HepG2 (cell line): Measurements from ENCODE around the gene CTSA. TPM values are rescaled to one million over a fixed set of nuclear protein-coding genes. Genes with fewer than 3 reads are reported as not detected.
A peak's percentile ranks its signal among the peaks of the same experiment; 100 is the strongest.

Experiments
- FOXA3 ChIP-seq: IDR thresholded peaks from 2 replicates; pipeline ENCODE4 v1.6.1; 2016; ENCODE audit warnings: missing genetic modification reagents, missing compliant biosample characterization
- GFI1 ChIP-seq: sonication (generic); formaldehyde crosslinking; IDR thresholded peaks from 2 replicates; pipeline ENCODE4 v1.5.0; 2020; ENCODE audit warnings: missing genetic modification reagents, mild to moderate bottlenecking, borderline replicate concordance
- GLI4 ChIP-seq: sonication (generic); formaldehyde crosslinking; IDR thresholded peaks from 2 replicates; pipeline ENCODE4 v1.5.1; 2020; ENCODE audit warnings: missing genetic modification reagents, mild to moderate bottlenecking, moderate library complexity, borderline replicate concordance
- HCFC1 ChIP-seq: fragments of 150-350 bp; IDR thresholded peaks from 2 replicates; pipeline ENCODE4 v1.6.1; 2014; ENCODE audit warnings: low read depth, low read length
- HMG20A ChIP-seq: IDR thresholded peaks from 2 replicates; pipeline ENCODE4 v1.6.1; 2016; ENCODE audit warnings: borderline replicate concordance
- MAFF ChIP-seq: IDR thresholded peaks from 2 replicates; pipeline ENCODE4 v1.6.1; 2011; ENCODE audit warnings: low read depth, low read length, improper control_type of control experiment
- PITX1 ChIP-seq: sonication (generic); formaldehyde crosslinking; IDR thresholded peaks from 2 replicates; pipeline ENCODE4 v1.5.1; 2020; ENCODE audit warnings: mild to moderate bottlenecking, missing genetic modification reagents
- RAD21 ChIP-seq: fragments of 450-650 bp; formaldehyde crosslinking; IDR thresholded peaks from 2 replicates; pipeline ENCODE4 v1.5.0; 2020; ENCODE audit warnings: mild to moderate bottlenecking
- RARA ChIP-seq: IDR thresholded peaks from 2 replicates; pipeline ENCODE4 v1.6.1; 2016; ENCODE audit warnings: missing genetic modification reagents, missing compliant biosample characterization
- RORA ChIP-seq: sonication (generic); formaldehyde crosslinking; IDR thresholded peaks from 2 replicates; pipeline ENCODE4 v1.5.0; 2020; ENCODE audit warnings: mild to moderate bottlenecking, missing genetic modification reagents, moderate library complexity
- TARDBP ChIP-seq: sonication (generic); formaldehyde crosslinking; IDR thresholded peaks from 2 replicates; pipeline ENCODE4 v1.8.0; 2022; ENCODE audit warnings: mild to moderate bottlenecking, missing genetic modification reagents
- ZNF230 ChIP-seq: sonication (generic); formaldehyde crosslinking; IDR thresholded peaks from 2 replicates; pipeline ENCODE4 v1.4.0; 2020; ENCODE audit warnings: mild to moderate bottlenecking, missing genetic modification reagents
- ZNF264 ChIP-seq: sonication (generic); formaldehyde crosslinking; IDR thresholded peaks from 2 replicates; pipeline ENCODE4 v1.4.0; 2020; ENCODE audit warnings: missing genetic modification reagents
- ZNF530 ChIP-seq: sonication (generic); formaldehyde crosslinking; IDR thresholded peaks from 2 replicates; pipeline ENCODE4 v1.5.0; 2020; ENCODE audit warnings: low read depth, mild to moderate bottlenecking, missing genetic modification reagents
- ZNF614 ChIP-seq: IDR thresholded peaks from 2 replicates; pipeline ENCODE4 v1.6.1; 2018; ENCODE audit warnings: missing biosample characterization, missing genetic modification reagents, inconsistent platforms, borderline replicate concordance
- polyA plus RNA-seq, 8 experiments: library from polyadenylated mRNA; depleted of rRNA in 3 of 8; stranded (reverse) in 7 of 8; unstranded in 1 of 8; fragments of >200 nt; fragmentation: Illumina TruSeq in 4 of 8; extraction: Trizol in 4 of 8; gene quantifications; 2 replicates each; pipeline versions ENCODE4 v1.2.1 to v1.2.3, GENCODE V29; 2011 to 2016; ENCODE audit warnings: low read depth in 4 of 8, missing spikeins in 1 of 8, mixed read lengths in 1 of 8; ENCODE audit not compliant: insufficient read depth in 1 of 8
- total RNA-seq, 5 experiments: library from RNA; depleted of rRNA; stranded (reverse); fragments of >200 nt; fragmentation: Illumina TruSeq; extraction: Trizol; gene quantifications; 2 replicates each; pipeline ENCODE4 v1.2.3, GENCODE V29; 2016; ENCODE audit warnings: low read depth in 1 of 5
- TF ChIP-seq, protein P1 (sequence below): sonication (generic); formaldehyde crosslinking; IDR thresholded peaks from 2 replicates; pipeline ENCODE4 v1.4.0; 2020; ENCODE audit warnings: missing genetic modification reagents
- TF ChIP-seq, protein P2 (sequence below): sonication (generic); formaldehyde crosslinking; IDR thresholded peaks from 2 replicates; pipeline ENCODE4 v1.4.0; 2020; ENCODE audit warnings: missing genetic modification reagents
- TF ChIP-seq, protein P3 (sequence below): IDR thresholded peaks from 2 replicates; pipeline ENCODE4 v1.6.1; 2016; ENCODE audit warnings: missing compliant biosample characterization, missing genetic modification reagents, borderline replicate concordance
- TF ChIP-seq, protein P4 (sequence below): sonication (generic); formaldehyde crosslinking; conservative IDR thresholded peaks from 2 replicates; pipeline ENCODE4 v1.4.0; 2020; ENCODE audit warnings: mild to moderate bottlenecking, missing genetic modification reagents, moderate library complexity

Gene CTSA
- total and polyA plus RNA-seq, 2 of the 13 experiments (the other 11 are each of a cell fraction or from before 2014, with no cell fraction given): 202 to 231 TPM

DNA sequence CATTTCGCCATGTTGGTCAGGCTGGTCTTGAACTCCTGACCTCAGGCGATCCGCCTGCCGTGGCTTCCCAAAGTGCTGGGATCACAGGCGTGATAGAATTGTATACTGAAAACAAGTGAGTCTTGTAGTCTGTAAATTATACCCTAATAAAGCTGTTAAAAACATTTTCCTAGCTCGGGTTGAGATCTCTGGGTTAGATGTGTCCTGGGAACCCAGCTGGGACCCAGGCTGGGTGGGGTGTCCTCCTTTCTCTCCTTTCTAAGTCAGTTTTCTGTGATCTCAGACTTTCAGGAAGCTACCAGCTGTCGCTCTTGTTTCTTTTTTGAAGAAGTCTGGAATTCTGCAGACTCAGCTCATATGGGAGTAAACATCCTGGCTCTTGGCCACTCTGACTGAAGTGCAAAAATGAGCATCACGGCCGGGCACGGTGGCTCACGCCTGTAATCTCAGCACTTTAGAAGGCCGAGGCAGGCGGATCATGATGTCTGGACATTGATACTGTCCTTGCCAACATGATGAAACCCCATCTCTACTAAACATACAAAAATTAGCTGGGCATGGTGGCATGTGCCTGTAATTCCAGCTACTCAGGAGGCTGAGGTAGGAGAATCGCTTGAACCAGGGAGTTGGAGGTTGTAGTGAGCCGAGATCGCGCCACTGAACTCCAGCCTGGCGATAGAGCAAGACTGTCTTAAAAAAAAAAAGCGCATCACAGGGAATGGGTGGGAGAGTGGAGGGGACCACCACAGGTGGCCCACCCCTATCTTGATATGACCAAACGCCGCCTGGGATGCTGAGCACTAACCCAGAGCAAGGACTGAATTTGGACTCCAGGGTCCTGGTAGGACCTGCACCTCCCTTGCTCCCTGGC lies 33.5 kb downstream of the CTSA start (continued):
- peak; percentile 99 for TF ChIP-seq MAFF
- TF ChIP-seq TARDBP (CRISPR knock-in tag): peak; percentile 67; the same call in 1 of the 2 replicates
- no peak for TF ChIP-seq GLI4 (CRISPR knock-in tag)
- peak; percentile 72 for TF ChIP-seq RARA (CRISPR knock-in tag)
- TF ChIP-seq GFI1: peak; percentile 64
- no peak for TF ChIP-seq ZNF614 (CRISPR knock-in tag)
- peak; percentile 65; the same call in 1 of the 2 replicates for TF ChIP-seq PITX1 (CRISPR knock-in tag)
- TF ChIP-seq ZNF230 (CRISPR knock-in tag): no peak; the same call in 1 of the 2 replicates
- no peak for TF ChIP-seq HCFC1
- no peak for TF ChIP-seq ZNF264 (CRISPR knock-in tag)
- TF ChIP-seq, protein P1, sequence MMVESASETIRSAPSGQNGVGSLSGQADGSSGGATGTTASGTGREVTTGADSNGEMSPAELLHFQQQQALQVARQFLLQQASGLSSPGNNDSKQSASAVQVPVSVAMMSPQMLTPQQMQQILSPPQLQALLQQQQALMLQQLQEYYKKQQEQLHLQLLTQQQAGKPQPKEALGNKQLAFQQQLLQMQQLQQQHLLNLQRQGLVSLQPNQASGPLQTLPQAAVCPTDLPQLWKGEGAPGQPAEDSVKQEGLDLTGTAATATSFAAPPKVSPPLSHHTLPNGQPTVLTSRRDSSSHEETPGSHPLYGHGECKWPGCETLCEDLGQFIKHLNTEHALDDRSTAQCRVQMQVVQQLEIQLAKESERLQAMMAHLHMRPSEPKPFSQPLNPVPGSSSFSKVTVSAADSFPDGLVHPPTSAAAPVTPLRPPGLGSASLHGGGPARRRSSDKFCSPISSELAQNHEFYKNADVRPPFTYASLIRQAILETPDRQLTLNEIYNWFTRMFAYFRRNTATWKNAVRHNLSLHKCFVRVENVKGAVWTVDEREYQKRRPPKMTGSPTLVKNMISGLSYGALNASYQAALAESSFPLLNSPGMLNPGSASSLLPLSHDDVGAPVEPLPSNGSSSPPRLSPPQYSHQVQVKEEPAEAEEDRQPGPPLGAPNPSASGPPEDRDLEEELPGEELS: peak; percentile 27; the same call in 1 of the 2 replicates
- peak; percentile 25; the same call in 1 of the 2 replicates for TF ChIP-seq RAD21 (CRISPR knock-in tag)
- TF ChIP-seq RORA (CRISPR knock-in tag): no peak
- TF ChIP-seq, protein P2, sequence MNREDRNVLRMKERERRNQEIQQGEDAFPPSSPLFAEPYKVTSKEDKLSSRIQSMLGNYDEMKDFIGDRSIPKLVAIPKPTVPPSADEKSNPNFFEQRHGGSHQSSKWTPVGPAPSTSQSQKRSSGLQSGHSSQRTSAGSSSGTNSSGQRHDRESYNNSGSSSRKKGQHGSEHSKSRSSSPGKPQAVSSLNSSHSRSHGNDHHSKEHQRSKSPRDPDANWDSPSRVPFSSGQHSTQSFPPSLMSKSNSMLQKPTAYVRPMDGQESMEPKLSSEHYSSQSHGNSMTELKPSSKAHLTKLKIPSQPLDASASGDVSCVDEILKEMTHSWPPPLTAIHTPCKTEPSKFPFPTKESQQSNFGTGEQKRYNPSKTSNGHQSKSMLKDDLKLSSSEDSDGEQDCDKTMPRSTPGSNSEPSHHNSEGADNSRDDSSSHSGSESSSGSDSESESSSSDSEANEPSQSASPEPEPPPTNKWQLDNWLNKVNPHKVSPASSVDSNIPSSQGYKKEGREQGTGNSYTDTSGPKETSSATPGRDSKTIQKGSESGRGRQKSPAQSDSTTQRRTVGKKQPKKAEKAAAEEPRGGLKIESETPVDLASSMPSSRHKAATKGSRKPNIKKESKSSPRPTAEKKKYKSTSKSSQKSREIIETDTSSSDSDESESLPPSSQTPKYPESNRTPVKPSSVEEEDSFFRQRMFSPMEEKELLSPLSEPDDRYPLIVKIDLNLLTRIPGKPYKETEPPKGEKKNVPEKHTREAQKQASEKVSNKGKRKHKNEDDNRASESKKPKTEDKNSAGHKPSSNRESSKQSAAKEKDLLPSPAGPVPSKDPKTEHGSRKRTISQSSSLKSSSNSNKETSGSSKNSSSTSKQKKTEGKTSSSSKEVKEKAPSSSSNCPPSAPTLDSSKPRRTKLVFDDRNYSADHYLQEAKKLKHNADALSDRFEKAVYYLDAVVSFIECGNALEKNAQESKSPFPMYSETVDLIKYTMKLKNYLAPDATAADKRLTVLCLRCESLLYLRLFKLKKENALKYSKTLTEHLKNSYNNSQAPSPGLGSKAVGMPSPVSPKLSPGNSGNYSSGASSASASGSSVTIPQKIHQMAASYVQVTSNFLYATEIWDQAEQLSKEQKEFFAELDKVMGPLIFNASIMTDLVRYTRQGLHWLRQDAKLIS (CRISPR knock-in tag): no peak
- TF ChIP-seq, protein P3, sequence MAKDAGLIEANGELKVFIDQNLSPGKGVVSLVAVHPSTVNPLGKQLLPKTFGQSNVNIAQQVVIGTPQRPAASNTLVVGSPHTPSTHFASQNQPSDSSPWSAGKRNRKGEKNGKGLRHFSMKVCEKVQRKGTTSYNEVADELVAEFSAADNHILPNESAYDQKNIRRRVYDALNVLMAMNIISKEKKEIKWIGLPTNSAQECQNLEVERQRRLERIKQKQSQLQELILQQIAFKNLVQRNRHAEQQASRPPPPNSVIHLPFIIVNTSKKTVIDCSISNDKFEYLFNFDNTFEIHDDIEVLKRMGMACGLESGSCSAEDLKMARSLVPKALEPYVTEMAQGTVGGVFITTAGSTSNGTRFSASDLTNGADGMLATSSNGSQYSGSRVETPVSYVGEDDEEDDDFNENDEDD (CRISPR knock-in tag): no peak
- TF ChIP-seq FOXA3: peak; percentile 69
- peak; percentile 52; the same call in 1 of the 2 replicates for TF ChIP-seq HMG20A (CRISPR knock-in tag)
- TF ChIP-seq, protein P4, sequence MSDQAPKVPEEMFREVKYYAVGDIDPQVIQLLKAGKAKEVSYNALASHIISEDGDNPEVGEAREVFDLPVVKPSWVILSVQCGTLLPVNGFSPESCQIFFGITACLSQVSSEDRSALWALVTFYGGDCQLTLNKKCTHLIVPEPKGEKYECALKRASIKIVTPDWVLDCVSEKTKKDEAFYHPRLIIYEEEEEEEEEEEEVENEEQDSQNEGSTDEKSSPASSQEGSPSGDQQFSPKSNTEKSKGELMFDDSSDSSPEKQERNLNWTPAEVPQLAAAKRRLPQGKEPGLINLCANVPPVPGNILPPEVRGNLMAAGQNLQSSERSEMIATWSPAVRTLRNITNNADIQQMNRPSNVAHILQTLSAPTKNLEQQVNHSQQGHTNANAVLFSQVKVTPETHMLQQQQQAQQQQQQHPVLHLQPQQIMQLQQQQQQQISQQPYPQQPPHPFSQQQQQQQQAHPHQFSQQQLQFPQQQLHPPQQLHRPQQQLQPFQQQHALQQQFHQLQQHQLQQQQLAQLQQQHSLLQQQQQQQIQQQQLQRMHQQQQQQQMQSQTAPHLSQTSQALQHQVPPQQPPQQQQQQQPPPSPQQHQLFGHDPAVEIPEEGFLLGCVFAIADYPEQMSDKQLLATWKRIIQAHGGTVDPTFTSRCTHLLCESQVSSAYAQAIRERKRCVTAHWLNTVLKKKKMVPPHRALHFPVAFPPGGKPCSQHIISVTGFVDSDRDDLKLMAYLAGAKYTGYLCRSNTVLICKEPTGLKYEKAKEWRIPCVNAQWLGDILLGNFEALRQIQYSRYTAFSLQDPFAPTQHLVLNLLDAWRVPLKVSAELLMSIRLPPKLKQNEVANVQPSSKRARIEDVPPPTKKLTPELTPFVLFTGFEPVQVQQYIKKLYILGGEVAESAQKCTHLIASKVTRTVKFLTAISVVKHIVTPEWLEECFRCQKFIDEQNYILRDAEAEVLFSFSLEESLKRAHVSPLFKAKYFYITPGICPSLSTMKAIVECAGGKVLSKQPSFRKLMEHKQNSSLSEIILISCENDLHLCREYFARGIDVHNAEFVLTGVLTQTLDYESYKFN (CRISPR knock-in tag): peak; percentile 60
- no peak for TF ChIP-seq ZNF530 (CRISPR knock-in tag)
